Hepatocyte (in vitro differentiated cells): ENCODE results near the gene SLC5A10. TPM values are rescaled to one million over a fixed set of nuclear protein-coding genes. Genes with fewer than 3 reads are reported as not detected.

Source experiments
- DNase-seq: peaks from one replicate; pipeline ENCODE4 v3.0.0-alpha.2; 2016; ENCODE audit warnings: low spot score
- H2AFZ ChIP-seq: fragments of 200-600 bp; sonication (generic); 2 replicates; pipeline ENCODE4 v1.6.0; 2016; ENCODE audit warnings: antibody characterized with exemption, mild to moderate bottlenecking
- H3K27ac ChIP-seq: fragments of 200-600 bp; sonication (generic); 2 replicates; pipeline ENCODE4 v1.5.1; 2016; ENCODE audit warnings: mild to moderate bottlenecking
- H3K27me3 ChIP-seq: fragments of 200-600 bp; sonication (generic); 2 replicates; pipeline ENCODE4 v1.6.1; 2016
- H3K36me3 ChIP-seq: fragments of 200-600 bp; sonication (generic); replicated peaks from 2 replicates; pipeline ENCODE4 v1.5.1; 2016; ENCODE audit warnings: low read depth; ENCODE audit not compliant: insufficient read depth
- H3K4me1 ChIP-seq: fragments of 200-600 bp; sonication (generic); 2 replicates; pipeline ENCODE4 v1.5.1; 2016; ENCODE audit warnings: mild to moderate bottlenecking, moderate library complexity; ENCODE audit not compliant: insufficient read depth
- H3K4me2 ChIP-seq: fragments of 200-600 bp; sonication (generic); 2 replicates; pipeline ENCODE4 v1.6.0; 2016
- H3K4me3 ChIP-seq: fragments of 200-600 bp; sonication (generic); 2 replicates; pipeline ENCODE4 v1.5.1; 2016; ENCODE audit warnings: mild to moderate bottlenecking
- H3K79me2 ChIP-seq: fragments of 200-600 bp; sonication (generic); 2 replicates; pipeline ENCODE4 v1.6.0; 2017; ENCODE audit warnings: mild to moderate bottlenecking
- H3K9me2 ChIP-seq: fragments of 200-600 bp; sonication (generic); replicated peaks from 2 replicates; pipeline ENCODE4 v1.6.0; 2017; ENCODE audit warnings: mild to moderate bottlenecking; ENCODE audit not compliant: insufficient read depth
- H3K9me3 ChIP-seq: fragments of 200-600 bp; sonication (generic); 2 replicates; pipeline ENCODE4 v1.5.1; 2016; ENCODE audit warnings: low read depth, mild to moderate bottlenecking
- H4K20me1 ChIP-seq: fragments of 200-600 bp; sonication (generic); 2 replicates; pipeline ENCODE4 v1.6.0; 2016; ENCODE audit warnings: mild to moderate bottlenecking; ENCODE audit not compliant: insufficient read depth, poor library complexity, severe bottlenecking
- EZH2 ChIP-seq: fragments of 200-600 bp; sonication (generic); IDR thresholded peaks from 2 replicates; pipeline ENCODE4 v1.6.1; 2016; ENCODE audit warnings: antibody characterized with exemption, mild to moderate bottlenecking, borderline replicate concordance
- EZH2phosphoT487 ChIP-seq: fragments of 200-600 bp; sonication (generic); IDR thresholded peaks from one replicate; pipeline ENCODE4 v1.6.1; 2018; ENCODE audit warnings: antibody characterized with exemption, mild to moderate bottlenecking, low read depth, moderate library complexity; ENCODE audit not compliant: unreplicated experiment, severe bottlenecking
- WGBS: methylation state at CpG from one replicate; pipeline ENCODE4 v1.1.6; 2016; ENCODE audit warnings: low lambda C conversion rate; ENCODE audit errors: missing lambda C conversion rate; 5-methylcytosine and 5-hydroxymethylcytosine counted together
- polyA plus RNA-seq: library from polyadenylated mRNA; unstranded; fragments of >200 nt; fragmentation: Nextera tagmentation; extraction: Ambion mirVana; gene quantifications from 2 replicates; pipeline ENCODE4 v1.2.1, GENCODE V29; 2016
- total RNA-seq: library from RNA; depleted of rRNA; stranded (reverse); fragments of >200 nt; gene quantifications from 2 replicates; pipeline ENCODE4 v1.2.3, GENCODE V29; 2014
- TF ChIP-seq, protein P1 (sequence below): fragments of 200-600 bp; sonication (generic); IDR thresholded peaks from 2 replicates; pipeline ENCODE4 v1.5.1; 2016; ENCODE audit warnings: antibody characterized with exemption, mild to moderate bottlenecking; ENCODE audit not compliant: poor library complexity

Gene SLC5A10
- total and polyA plus RNA-seq, 2 experiments from 2014 or later: 0.22 TPM; not detected in 1

DNA sequence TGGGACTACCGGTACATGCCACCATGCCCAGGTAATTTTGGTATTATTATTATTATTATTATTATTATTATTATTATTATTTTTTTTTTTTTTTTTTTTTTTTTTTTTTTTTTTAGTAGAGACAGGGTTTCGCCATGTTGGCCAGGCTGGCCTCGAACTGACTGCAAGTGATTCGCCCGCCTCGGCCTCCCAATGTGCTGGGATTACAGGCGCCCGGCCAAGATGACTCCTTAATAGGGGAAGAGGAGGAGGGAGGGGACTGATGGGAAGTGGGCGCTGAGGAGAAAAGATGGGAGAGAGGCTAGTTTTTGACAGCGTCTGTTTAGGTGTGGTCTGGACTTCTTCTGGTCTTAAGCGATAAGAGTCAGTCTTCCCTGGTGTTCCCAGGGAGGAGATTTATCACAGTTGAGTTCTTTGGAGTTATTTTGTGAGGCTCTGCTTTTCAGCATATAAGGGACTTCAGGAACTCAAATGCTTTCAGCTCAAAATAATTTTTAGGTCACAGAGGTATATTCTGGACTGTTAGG lies 34.4 kb upstream of the SLC5A10 start:
- peaks cover 7% of the 10 kb centered on the region for H3K79me2 ChIP-seq
- H2AFZ ChIP-seq: no peak overlapping the region
- no peaks in the 10 kb centered on the region for H3K9me3 ChIP-seq
- H3K9me2 ChIP-seq: no peaks in the 10 kb centered on the region
- no peaks in the 10 kb centered on the region for H3K27me3 ChIP-seq
- peaks cover 2% of the 10 kb centered on the region for H4K20me1 ChIP-seq
- WGBS: 89% methylated on average over 11 of the region's 11 CpGs
- no peak for TF ChIP-seq EZH2phosphoT487
- no peak for TF ChIP-seq EZH2
- TF ChIP-seq, protein P1, sequence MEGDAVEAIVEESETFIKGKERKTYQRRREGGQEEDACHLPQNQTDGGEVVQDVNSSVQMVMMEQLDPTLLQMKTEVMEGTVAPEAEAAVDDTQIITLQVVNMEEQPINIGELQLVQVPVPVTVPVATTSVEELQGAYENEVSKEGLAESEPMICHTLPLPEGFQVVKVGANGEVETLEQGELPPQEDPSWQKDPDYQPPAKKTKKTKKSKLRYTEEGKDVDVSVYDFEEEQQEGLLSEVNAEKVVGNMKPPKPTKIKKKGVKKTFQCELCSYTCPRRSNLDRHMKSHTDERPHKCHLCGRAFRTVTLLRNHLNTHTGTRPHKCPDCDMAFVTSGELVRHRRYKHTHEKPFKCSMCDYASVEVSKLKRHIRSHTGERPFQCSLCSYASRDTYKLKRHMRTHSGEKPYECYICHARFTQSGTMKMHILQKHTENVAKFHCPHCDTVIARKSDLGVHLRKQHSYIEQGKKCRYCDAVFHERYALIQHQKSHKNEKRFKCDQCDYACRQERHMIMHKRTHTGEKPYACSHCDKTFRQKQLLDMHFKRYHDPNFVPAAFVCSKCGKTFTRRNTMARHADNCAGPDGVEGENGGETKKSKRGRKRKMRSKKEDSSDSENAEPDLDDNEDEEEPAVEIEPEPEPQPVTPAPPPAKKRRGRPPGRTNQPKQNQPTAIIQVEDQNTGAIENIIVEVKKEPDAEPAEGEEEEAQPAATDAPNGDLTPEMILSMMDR: no peak
- no peak overlapping the region for H3K4me2 ChIP-seq
- peaks cover 23% of the 10 kb centered on the region for H3K4me1 ChIP-seq
- no peak for DNase-seq
- H3K27ac ChIP-seq: no peak overlapping the region
- no peaks in the 10 kb centered on the region for H3K36me3 ChIP-seq
- H3K4me3 ChIP-seq: no peak overlapping the region

DNA sequence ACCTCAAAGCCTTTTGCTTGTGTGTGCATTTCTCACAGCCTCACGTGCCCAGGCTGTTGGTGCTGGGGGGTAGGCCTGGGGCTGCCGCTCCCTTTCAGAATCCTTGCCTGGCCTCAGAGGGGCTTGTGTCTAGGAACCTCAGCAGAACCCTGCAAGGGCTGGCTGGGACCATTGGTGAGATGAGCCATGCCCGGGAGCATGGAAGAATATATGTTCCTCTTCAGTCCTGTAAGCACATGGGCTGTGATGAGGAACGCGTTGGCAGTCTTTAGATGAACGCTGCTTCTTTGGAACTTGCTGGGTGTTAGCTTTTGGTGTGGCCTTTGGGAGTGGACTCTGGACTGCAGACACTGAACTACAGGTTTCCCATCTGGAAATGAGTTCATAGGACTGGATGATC lies 32.0 kb upstream of the SLC5A10 start:
- no peak overlapping the region for H3K4me2 ChIP-seq
- H3K9me2 ChIP-seq: no peaks in the 10 kb centered on the region
- H3K27ac ChIP-seq: peak overlapping the region; percentile 68
- no peaks in the 10 kb centered on the region for H3K9me3 ChIP-seq
- H4K20me1 ChIP-seq: peaks cover 2% of the 10 kb centered on the region
- no peak overlapping the region for H3K4me3 ChIP-seq
- TF ChIP-seq, protein P1: no peak
- TF ChIP-seq EZH2phosphoT487: no peak
- no peak for TF ChIP-seq EZH2
- peaks cover 23% of the 10 kb centered on the region for H3K4me1 ChIP-seq
- peaks cover 20% of the 10 kb centered on the region for H3K79me2 ChIP-seq
- WGBS: 76% methylated on average over 6 of the region's 6 CpGs
- H3K27me3 ChIP-seq: no peaks in the 10 kb centered on the region
- no peaks in the 10 kb centered on the region for H3K36me3 ChIP-seq
- peak; percentile 40 for DNase-seq
- no peak overlapping the region for H2AFZ ChIP-seq

DNA sequence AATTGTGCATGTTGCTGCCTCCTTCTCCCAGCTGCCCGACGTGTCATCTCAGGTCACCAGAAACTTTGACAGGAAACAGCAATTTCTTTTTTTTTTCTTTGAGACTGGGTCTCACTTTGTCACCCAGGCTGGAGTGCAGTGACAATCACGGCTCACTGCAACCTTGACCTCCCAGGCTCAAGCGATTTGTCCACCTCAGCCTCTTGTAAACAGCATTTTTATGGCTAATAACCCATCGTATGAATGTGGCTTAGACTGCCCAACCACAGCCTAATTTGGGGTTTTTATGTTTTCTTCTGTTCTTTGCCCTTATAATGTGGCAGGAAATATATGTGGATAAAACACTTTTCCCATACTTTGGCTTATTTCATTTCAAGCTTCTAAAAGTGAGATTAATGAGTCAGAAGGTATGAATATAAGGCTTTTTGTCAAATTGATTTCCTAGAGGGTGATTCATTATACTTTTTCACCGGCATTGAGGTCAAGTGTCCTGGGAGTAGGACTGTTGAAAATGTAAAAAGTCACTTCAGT lies 31.0 kb upstream of the SLC5A10 start:
- Histone ChIP-seq H3K9me3 (no peaks in the 10 kb centered on the region), H3K27me3 (no peaks in the 10 kb centered on the region), H3K4me3 (no peak overlapping the region), H2AFZ (no peak overlapping the region), H3K79me2 (peaks cover 20% of the 10 kb centered on the region), H3K4me1 (peaks cover 23% of the 10 kb centered on the region), H3K27ac (peak overlapping the region; percentile 60), H4K20me1 (peaks cover 2% of the 10 kb centered on the region), H3K9me2 (no peaks in the 10 kb centered on the region), H3K4me2 (no peak overlapping the region), H3K36me3 (no peaks in the 10 kb centered on the region)
- WGBS: 49% methylated on average over 6 of the region's 6 CpGs
- DNase-seq: no peak
- TF ChIP-seq, protein P1: no peak
- no peak for TF ChIP-seq EZH2
- no peak for TF ChIP-seq EZH2phosphoT487
